GM08714 (cell line): Measurements from ENCODE around the gene ZBTB25.

Source experiments
- H3K4me3 ChIP-seq: fragments of 200-500 bp; sonication (Bioruptor generic); 2 replicates; pipeline ENCODE4 v1.5.1; 2014; ENCODE audit warnings: mild to moderate bottlenecking, low read length, inconsistent platforms
- ZNF274 ChIP-seq: IDR thresholded peaks from 2 replicates; pipeline ENCODE4 v1.6.1; 2012; ENCODE audit warnings: mild to moderate bottlenecking, low read depth, low read length

The ZBTB25 gene, protein sequence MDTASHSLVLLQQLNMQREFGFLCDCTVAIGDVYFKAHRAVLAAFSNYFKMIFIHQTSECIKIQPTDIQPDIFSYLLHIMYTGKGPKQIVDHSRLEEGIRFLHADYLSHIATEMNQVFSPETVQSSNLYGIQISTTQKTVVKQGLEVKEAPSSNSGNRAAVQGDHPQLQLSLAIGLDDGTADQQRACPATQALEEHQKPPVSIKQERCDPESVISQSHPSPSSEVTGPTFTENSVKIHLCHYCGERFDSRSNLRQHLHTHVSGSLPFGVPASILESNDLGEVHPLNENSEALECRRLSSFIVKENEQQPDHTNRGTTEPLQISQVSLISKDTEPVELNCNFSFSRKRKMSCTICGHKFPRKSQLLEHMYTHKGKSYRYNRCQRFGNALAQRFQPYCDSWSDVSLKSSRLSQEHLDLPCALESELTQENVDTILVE

DNA sequence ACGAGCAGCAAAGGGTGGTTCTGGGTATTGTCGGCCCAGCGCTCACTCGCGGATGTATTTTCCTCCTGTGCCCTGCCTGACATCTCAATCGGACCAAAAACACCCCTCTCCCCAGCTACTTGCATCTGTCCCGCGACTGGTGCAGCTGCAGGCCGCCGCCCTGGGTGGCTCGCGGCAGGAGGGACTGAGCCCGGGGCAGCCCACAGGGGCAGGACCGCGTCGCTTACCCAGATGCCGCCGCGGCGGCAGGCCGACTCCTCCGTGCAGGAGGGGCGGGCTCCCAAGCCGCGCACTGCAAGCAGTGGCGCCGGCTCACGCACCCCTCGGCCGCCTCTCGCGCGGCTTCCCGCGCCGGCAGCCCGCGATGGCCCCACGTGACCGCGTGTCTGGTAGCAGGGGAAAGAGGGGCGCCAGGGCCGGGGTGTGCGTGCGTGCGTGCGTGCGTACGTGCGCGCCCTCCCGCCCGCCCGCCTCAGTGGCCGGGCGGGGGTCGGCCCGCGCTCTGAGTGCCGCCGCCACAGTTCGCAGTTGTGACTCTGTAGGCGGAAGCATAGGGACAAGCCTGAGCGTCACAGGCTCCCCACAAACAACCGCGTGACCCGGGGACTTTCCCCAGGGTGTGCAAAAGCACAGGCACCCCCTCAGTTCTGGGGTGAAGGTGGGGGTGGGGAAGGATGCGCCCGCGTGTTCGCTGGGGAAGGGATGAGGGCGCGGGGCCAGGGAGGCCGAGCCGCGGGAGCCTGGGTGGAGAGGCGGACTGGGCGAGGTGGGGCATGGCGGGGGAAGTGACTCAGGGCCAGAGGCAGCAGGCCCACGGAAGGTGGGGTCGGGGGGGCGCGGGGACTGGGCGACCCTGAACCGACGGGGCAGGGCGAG lies at the start of gene ZBTB25:
Gene ZBTB25, minus strand, starts transcription at position 405 of the 876 bp plus-strand sequence. CDS start 13,305 bp downstream, outside the sequence.
- no peak for TF ChIP-seq ZNF274
- H3K4me3 ChIP-seq, result peak within 1 kb of the TSS; percentile 93

DNA sequence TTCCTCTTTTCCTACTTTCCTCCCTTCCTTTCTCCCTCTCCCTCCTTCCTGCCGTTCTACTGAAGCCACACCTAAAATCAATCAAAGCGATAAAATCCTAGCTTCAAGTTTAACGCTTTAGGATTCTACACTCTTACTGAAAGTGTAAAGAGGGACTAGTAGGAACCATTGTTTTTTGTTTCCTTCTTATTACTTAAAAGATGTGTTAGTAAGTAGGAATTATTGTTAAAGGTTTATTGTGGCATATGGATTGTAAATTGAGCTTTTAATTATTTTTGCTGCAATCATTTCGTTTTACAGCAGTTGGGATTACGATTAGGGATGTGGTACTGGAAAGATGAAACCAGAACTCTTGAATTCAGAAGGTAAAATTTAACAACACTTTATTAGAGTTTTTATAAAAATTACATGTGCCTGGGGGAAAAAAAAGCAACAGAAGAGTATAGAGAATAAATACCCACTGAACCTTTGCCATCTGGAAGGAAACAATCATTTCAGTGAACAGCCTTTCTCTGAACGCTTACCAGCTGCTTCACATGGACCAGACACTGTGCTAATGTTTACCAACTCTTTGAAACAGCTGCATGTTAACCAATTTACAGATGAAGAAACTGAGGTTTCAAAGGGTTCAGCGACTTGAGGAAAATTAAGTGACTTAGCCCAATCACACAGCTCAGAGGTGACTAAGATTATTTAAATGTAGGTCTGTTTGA lies 47.1 kb upstream of the ZBTB25 start:
- no peak overlapping the region for H3K4me3 ChIP-seq
- TF ChIP-seq ZNF274, result no peak

DNA sequence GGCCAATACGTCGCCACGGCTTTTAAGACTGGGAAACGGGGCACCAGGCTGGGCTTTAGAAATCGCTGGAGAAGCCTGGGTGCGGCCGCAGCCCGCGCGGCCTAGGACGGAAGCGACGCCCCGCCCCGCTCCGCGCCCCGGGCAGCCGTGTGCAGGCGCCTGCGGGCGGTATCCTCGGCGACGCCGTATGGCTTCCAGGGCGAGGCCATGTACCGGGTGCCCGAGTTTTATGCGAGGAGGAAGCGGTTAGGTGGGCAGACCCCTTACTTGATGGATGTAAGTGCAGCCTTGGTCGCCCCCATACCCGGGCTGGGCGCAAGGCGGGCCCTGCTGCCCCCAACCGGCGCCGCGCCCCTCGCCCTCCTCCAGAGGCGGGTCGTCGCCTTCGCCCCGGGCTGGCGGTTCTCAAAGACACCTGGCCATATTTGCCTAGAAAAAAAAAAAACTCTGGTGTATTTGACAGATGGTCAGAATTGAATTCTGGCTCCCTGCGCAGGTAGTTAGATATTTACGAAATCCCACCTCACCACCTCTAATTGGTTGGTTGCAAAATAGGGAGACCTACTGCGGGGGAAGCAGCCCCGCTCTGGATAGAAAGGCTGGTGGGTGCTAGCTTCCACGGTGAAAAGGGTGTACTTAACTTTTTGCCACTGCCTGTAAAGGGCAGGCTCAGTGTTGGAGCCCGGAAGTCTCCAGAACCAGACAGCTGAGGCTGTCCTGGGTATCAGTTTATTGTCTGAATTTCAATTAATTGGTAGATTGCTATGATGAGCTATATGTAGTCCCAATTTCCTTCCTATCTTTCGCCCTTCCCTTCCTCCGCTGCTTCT lies 46.4 kb upstream of the ZBTB25 start, which contains the start of gene PPP1R36:
Gene PPP1R36, plus strand, starts transcription at position 171 of the 830 bp plus-strand sequence. Its CDS starts 37 bp downstream, at position 208.
- no peak within 1 kb of the TSS; the same call in 1 of the 2 replicates for H3K4me3 ChIP-seq
- TF ChIP-seq ZNF274, result no peak

DNA sequence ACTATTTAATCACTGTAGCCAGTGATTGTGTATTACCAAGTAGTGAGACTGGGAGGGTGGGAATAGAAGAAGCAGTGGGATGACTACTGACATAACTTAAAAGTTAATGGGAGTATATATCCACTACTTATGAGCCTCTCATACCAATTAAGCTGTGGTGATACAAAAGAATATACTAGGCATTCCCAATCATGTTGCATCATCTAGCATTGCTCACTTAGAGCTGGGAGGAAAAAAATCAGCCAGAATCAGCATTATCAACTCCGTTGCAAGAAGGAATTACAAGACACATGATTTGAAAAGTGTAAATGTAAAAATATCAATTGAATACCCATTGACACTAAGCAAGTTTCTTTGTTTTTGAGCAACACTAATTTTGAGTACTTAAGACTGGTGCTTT lies 45.4 kb upstream of the ZBTB25 start:
- TF ChIP-seq ZNF274, result no peak
- H3K4me3 ChIP-seq, result no peak overlapping the region

DNA sequence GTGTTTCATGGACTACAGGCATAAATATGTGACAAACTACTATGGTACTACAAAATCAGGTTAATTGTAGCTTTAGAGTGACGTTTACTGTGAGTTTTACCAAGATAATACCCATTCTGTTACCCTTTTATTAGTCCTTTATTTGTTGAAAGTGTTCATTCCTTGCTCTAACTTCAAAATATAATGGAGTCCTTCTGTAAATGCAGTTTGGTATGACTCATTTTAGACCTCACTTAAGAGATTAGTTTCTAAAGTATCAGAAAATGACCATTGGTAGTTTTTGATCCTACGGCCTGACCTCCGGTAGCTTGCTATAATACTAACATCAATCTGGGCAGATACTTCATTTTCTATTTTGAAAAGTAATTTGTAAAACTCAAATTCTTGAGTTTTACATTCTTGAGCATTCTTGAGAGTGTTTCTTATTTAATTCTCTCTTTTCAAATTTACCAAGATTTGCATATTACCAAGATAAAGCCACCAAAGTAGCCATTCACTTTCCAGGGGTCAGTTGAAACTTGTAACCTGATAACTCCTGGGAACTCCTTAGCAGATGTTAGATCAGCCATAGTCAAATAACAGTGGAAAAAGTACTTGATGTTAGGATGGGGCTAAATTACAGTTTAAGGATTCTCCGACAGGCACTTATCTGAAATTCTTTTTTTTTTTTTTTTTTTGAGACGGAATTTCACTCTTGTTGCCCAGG lies 41.1 kb upstream of the ZBTB25 start:
- H3K4me3 ChIP-seq, result no peak overlapping the region
- no peak for TF ChIP-seq ZNF274

DNA sequence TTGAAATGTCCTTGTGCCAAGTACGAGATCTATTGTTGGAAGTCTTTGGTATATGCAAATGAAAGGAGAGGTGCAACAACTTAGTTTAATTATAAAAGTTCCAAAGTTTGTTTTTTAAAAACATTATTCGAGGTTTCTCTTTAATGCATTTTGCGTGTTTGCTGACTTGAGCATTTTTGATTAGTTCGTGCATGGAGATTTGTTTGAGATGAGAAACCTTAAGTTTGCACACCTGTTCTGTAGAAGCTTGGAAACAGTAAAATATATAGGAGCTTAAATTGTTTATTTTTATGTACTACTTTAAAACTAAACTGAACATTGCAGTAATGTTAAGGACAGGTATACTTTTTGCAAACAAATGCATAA lies 39.2 kb upstream of the ZBTB25 start:
- H3K4me3 ChIP-seq, result peak overlapping the region; percentile 25; the same call in 1 of the 2 replicates

DNA sequence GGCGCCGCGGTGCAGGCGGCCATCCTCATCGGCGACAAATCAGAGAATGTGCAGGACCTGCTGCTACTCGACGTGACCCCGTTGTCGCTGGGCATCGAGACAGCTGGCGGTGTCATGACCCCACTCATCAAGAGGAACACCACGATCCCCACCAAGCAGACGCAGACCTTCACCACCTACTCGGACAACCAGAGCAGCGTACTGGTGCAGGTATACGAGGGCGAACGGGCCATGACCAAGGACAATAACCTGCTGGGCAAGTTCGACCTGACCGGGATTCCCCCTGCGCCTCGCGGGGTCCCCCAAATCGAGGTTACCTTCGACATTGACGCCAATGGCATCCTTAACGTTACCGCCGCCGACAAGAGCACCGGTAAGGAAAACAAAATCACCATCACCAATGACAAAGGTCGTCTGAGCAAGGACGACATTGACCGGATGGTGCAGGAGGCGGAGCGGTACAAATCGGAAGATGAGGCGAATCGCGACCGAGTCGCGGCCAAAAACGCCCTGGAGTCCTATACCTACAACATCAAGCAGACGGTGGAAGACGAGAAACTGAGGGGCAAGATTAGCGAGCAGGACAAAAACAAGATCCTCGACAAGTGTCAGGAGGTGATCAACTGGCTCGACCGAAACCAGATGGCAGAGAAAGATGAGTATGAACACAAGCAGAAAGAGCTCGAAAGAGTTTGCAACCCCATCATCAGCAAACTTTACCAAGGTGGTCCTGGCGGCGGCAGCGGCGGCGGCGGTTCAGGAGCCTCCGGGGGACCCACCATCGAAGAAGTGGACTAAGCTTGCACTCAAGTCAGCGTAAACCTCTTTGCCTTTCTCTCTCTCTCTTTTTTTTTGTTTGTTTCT lies 38.6 kb upstream of the ZBTB25 start:
- no peak for TF ChIP-seq ZNF274
- peak overlapping the region; percentile 25 for H3K4me3 ChIP-seq

More for the DNA sequence above, 39.2 kb upstream of the ZBTB25 start:
- no peak for TF ChIP-seq ZNF274

DNA sequence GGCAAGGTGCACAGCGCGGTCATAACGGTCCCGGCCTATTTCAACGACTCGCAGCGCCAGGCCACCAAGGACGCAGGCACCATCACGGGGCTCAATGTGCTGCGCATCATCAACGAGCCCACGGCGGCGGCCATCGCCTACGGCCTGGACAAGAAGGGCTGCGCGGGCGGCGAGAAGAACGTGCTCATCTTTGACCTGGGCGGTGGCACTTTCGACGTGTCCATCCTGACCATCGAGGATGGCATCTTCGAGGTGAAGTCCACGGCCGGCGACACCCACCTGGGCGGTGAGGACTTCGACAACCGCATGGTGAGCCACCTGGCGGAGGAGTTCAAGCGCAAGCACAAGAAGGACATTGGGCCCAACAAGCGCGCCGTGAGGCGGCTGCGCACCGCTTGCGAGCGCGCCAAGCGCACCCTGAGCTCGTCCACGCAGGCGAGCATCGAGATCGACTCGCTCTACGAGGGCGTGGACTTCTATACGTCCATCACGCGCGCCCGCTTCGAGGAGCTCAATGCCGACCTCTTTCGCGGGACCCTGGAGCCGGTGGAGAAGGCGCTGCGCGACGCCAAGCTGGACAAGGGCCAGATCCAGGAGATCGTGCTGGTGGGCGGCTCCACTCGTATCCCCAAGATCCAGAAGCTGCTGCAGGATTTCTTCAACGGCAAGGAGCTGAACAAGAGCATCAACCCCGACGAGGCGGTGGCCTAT lies 37.8 kb upstream of the ZBTB25 start:
- H3K4me3 ChIP-seq, result no peak overlapping the region; the same call in 1 of the 2 replicates
- no peak for TF ChIP-seq ZNF274

DNA sequence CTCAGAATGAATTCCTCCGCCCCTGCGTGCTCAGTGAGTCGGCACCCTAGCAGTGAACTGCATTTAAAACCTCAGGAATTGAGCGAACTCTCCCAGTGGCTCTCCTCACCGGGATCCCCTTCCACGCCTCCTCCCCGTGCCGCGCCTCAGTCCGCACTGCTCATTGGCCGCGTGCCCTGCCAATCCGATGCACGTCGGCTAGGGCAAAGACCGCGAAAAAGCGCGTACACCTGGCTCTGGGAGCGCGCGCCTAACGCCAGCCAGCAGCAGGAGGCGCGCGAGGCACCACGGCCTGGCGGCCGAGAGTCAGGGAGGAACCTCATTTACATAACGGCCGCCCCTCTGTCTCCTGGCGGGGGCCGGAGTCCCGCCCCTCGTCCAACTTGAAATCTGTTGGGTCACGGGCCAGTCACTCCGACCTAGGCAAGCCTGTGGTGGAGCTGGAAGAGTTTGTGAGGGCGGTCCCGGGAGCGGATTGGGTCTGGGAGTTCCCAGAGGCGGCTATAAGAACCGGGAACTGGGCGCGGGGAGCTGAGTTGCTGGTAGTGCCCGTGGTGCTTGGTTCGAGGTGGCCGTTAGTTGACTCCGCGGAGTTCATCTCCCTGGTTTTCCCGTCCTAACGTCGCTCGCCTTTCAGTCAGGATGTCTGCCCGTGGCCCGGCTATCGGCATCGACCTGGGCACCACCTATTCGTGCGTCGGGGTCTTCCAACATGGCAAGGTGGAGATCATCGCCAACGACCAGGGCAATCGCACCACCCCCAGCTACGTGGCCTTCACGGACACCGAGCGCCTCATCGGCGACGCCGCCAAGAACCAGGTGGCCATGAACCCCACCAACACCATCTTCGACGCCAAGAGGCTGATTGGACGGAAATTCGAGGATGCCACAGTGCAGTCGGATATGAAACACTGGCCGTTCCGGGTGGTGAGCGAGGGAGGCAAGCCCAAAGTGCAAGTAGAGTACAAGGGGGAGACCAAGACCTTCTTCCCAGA lies 36.9 kb upstream of the ZBTB25 start, which contains the start of gene HSPA2:
Gene HSPA2, plus strand, starts transcription at position 534 of the 995 bp plus-strand sequence. Its CDS starts 109 bp downstream, at position 643.
- TF ChIP-seq ZNF274, result no peak
- peak within 1 kb of the TSS; percentile 69 for H3K4me3 ChIP-seq
